ENCODE measurements around the gene FAM114A1.

- no peak for TF ChIP-seq EP300 (IDR thresholded peaks at IDR 0.05)
- TF ChIP-seq CTCF (IDR thresholded peaks at IDR 0.05): no peak
- TF ChIP-seq POLR2AphosphoS5 (IDR thresholded peaks at IDR 0.05): no peak
These were observed at the start of gene FAM114A1 for GRCh38 chr4:38867478-38868058.
